GM19023 (cell line): ENCODE data around the gene ADSS1.

Source experiments
- ATAC-seq: cut with Tn5 transposase; IDR thresholded peaks from one replicate; pipeline ENCODE4 v1.9.1; 2021; ENCODE audit warnings: mild to moderate bottlenecking, moderate library complexity; ENCODE audit not compliant: unreplicated experiment

The ADSS1 gene

GRCh38 chr14:104686624-104687517, 37.2 kb upstream of the ADSS1 start:
- ATAC-seq, result no peak

DNA sequence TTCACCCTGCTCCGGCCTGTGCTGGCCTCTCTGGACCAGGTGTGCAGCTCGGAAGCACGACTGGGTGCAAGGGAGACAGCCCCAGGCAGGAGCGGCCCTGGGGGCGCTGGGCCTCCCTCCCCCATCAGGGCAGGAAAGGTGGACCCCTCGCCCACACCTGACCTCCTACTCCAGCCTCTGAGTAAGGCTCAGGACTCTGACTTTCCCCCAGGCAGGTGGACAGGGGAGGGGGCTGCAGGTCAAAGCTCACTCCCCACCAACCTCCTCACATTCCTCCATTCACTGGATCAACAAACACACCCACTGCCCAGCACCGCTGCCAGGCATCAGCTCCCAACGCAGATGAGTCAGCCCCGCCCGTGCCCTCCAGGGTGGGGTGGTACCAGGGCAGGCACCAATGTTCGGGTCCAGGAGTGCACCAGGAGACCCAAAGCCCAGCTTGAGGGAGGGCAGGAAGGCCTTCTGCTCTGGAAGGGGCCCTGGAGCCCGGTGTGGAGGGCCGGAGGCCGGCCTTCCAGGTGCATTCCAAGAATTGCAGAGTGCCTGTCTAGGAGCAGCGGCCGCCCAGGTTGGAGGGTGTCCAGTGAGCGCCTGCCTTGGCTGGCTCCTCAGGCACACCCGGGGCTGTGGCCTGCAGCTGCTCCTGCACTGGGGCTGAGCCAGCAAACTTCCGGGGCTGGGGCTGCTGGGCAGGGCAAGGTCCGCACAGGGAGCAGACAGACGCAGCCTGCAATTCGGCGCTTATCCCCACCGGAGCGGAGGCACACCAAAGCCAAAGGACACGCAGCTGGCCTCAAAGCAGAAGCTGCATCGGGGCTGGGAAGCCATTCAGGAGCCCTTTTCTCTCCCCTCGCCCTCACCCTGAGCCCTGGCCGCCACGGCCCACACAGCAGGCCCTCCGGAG, 36.2 kb upstream of the ADSS1 start:
- no peak for ATAC-seq

DNA sequence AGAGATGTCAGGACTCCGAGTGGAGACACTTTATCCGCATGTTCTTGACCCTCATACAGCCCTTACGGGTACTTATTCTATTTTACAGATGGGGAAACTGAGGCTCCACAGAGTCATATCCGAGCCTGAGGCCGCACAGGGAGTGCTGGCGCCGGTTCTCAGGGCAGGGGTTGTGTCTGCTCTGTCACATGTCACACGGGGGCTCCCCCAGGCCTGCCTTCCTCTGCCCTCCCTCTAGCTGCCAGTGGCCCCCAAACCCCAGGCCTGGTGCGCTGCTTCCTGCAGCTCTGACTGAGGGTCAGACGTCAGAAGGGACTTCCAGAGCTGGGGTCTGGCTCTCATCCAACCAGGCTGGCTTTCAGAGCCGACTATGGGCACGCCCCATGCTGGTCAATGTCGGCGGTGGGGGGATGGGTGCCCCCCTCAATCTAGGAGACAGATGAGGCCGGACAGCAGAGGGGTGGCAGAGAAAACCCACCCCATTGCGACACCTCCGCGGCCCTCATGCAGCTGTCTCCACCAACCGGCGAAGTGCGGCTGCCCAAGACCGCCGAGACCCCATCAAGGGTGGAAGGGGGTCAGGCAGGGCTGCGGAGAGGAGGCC, 35.4 kb upstream of the ADSS1 start:
- no peak for ATAC-seq

DNA sequence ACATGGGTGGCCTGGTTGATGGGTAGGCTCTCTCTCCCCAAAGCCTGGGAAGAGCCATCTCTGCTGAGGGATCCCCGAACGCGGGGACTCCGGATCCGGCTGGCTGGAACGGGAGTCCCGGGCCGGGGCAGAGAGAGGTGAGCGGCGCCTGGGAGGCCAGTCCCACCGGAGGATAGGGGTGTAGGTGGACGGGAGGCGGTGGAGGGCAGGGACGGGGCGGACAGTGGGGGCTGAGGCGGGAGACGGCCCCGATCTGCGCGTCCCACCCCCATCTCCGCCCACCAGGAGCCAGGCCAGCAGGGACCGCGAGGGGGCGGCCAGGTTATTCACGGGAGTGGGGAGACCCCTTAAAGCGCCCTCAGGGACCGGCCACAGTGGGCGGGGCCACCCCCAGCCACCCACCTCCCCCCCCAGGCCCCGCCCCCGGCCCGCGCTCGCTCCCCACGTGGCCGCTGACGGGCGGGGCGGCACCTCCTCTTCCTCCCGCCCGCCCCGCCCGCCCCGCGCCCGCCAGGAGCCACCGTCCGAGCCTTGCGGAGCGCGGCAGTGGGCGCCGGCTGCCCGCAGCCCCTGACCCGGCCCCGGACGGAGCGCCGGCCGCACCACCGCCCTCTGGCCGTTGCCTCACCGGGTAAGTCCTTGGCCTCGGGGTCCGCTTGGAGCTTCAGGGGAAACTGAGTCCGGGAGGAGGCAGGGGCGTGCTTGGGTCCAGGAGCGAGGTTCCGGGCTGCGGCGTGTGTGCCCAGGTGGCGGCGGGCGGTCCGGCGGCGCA, 34.7 kb upstream of the ADSS1 start, which contains the start of gene INF2:
TSS of gene INF2 (plus strand) at position 510 of the 772 bp plus-strand sequence. CDS start 11,748 bp downstream, outside the sequence.
- peak; percentile 51 for ATAC-seq

GRCh38 chr14:104689881-104690711, 33.9 kb upstream of the ADSS1 start:
- no peak for ATAC-seq

- no peak for ATAC-seq
These were observed 33.1 kb upstream of the ADSS1 start for GRCh38 chr14:104690861-104691455.

DNA sequence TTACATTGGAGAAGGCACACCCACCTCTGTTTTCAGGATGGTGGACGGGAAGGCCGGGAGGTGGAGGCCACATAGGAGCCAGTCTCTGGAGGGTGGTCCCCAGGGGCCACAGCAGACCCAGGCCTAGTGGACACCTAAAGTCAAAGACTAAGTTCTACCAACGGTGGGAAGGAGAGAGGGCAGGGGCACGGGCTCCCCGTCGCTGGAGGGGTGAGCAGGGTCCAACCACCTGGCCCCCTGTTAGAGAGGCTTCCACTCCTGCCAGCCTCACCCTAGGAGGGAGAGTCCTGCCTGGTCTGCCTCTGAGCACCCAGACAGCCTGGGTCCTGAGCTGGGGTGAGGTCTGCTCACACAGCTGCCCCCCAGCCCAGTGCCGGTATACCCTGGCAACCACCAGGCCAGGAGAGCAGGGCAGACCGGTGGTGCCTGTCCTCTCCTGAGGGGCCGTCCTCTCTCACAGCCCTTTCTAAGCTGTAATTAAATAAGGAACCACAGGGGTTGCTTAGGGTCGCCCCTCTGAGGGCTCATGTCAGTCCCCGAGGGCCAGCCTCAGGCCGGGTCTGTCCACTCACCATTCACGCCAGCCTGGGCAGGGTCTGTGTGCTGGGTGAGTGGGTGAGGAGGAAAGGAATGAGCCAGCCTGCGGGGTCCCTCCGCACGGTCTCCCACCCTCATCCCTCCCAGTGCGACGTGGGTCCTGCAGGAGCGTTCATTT, 32.3 kb upstream of the ADSS1 start:
- no peak for ATAC-seq

GRCh38 chr14:104692261-104692938, 31.6 kb upstream of the ADSS1 start:
- ATAC-seq, result no peak

- ATAC-seq, result no peak
These were observed 31.1 kb upstream of the ADSS1 start for GRCh38 chr14:104692939-104693315.

DNA sequence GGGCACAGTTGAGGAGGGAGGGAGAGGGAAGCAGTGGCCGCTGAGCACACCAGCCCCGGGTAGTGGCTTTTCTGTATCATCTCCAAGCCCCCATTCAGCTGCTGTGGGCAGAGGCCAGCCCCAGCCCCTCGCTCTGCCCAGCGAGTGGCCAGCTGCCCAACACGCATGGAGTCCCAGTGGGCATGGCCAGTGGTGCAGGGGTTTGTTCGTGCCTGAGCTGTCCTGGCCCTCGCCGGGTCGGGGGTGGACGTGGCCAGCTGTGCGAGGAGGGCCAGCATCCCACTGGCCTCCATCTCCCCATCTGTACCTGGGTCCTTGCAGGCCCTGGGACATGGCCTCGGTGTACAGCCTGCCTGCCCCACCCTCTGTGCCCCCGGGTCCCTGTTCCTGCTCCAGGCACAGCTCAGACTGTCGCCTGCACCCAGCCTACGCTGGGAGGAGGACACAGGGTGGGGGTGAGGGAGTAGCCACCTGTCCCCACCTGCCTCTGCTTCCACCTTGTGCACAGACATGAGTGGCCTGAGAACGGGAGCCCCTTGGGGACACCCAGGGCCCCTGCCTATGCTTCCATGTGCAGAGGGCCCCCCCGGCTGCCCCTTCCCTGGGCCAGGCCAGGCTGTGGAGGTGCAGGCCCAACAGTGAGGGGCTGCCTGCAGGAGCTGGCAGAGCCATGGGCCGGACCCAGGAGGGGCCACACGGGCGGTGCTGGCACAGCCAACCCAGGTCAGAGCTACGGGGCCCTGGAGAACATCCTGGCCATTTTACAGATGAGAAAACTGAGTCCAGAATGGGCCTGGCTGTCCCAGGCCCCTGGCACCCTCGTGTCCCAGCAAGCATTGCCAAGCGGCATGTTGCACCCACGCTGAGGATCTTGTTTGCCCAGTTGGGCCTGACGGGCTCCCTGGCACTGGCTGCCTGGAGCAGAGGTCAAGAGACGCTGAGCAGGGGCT, 30.3 kb upstream of the ADSS1 start:
- no peak for ATAC-seq

- ATAC-seq, result no peak
These were observed 29.5 kb upstream of the ADSS1 start for GRCh38 chr14:104694475-104694950.

DNA sequence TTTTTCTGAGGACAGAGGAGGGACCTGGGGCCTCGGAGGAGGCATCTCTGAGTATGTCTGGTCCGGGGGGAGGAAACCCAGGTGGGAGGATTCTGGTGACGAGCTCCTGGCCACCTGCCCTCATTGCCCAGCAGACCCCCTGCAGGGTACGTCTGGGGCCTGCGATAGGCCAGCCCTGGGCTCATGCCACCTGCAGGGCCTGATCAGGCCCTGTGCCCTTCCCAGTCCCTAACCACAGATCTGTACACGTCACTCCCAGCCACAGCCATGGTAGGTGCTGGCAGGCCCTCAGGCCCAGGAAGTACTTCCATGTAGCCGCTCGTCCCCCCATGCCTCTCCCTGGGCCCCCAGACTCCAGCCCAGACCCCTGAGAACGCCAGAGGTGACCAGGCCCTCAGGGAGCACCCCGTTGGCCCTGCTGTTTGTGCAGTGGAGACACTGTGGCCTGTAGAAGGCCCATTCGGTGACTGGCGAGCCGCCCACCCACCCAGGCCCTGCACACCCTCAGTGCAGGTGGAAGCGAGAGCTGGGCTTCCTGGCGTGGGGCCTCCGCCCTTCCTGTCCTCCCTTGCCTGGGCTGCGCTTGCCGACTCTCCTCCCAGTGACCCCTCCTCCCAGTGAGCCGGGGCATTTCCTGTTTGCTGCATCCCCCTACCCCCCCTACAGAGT, 28.9 kb upstream of the ADSS1 start:
- ATAC-seq, result no peak

GRCh38 chr14:104695660-104696000, 28.4 kb upstream of the ADSS1 start:
- no peak for ATAC-seq

- no peak for ATAC-seq
These were observed 27.2 kb upstream of the ADSS1 start for GRCh38 chr14:104696671-104697316.

GRCh38 chr14:104697317-104697703, 26.7 kb upstream of the ADSS1 start:
- no peak for ATAC-seq
